MM.1S (cell line): ENCODE results near the gene WSCD1.

Experiments used
- DNase-seq: peaks from one replicate; pipeline ENCODE4 v3.0.0-alpha.2; 2015
- H2AFZ ChIP-seq: fragments of 300-600 bp; sonication (generic); 2 replicates; pipeline ENCODE4 v1.6.0; 2016; ENCODE audit warnings: antibody characterized with exemption, low read length
- H3F3A ChIP-seq: fragments of 300-600 bp; sonication (generic); 2 replicates; pipeline ENCODE4 v1.6.1; 2016; ENCODE audit warnings: mild to moderate bottlenecking, antibody characterized with exemption, low read length, moderate library complexity, mixed read lengths; ENCODE audit not compliant: insufficient read depth
- H3K27ac ChIP-seq: fragments of 300-600 bp; sonication (generic); 2 replicates; pipeline ENCODE4 v1.5.1; 2016; ENCODE audit warnings: mild to moderate bottlenecking, low read length
- H3K27me3 ChIP-seq: fragments of 300-600 bp; sonication (generic); replicated peaks from 2 replicates; pipeline ENCODE4 v1.6.0; 2016; ENCODE audit warnings: low read length; ENCODE audit not compliant: insufficient read depth
- H3K36me3 ChIP-seq: fragments of 300-600 bp; sonication (generic); replicated peaks from 2 replicates; pipeline ENCODE4 v1.6.1; 2016; ENCODE audit warnings: mild to moderate bottlenecking, low read length, mixed read lengths; ENCODE audit not compliant: insufficient read depth
- H3K4me1 ChIP-seq: fragments of 300-600 bp; sonication (generic); 2 replicates; pipeline ENCODE4 v1.6.1; 2016; ENCODE audit warnings: low read length, mixed read lengths
- H3K4me2 ChIP-seq: fragments of 300-600 bp; sonication (generic); 2 replicates; pipeline ENCODE4 v1.6.0; 2016; ENCODE audit warnings: low read depth, low read length
- H3K4me3 ChIP-seq: fragments of 300-600 bp; sonication (generic); 2 replicates; pipeline ENCODE4 v1.5.1; 2016; ENCODE audit warnings: low read length, mixed read lengths
- H3K79me2 ChIP-seq: fragments of 300-600 bp; sonication (generic); 2 replicates; pipeline ENCODE4 v1.6.1; 2016; ENCODE audit warnings: mixed run types, low read length, mixed read lengths
- H3K9ac ChIP-seq: fragments of 300-600 bp; sonication (generic); 2 replicates; pipeline ENCODE4 v1.6.1; 2016; ENCODE audit warnings: low read length, mixed read lengths
- H3K9me2 ChIP-seq: fragments of 300-600 bp; sonication (generic); replicated peaks from 2 replicates; pipeline ENCODE4 v1.6.1; 2016; ENCODE audit warnings: mild to moderate bottlenecking, low read length, mixed read lengths; ENCODE audit not compliant: insufficient read depth
- H3K9me3 ChIP-seq: fragments of 300-600 bp; sonication (generic); replicated peaks from 2 replicates; pipeline ENCODE4 v1.6.1; 2016; ENCODE audit warnings: mild to moderate bottlenecking, low read length, mixed read lengths; ENCODE audit not compliant: insufficient read depth
- H4K20me1 ChIP-seq: fragments of 300-600 bp; sonication (generic); 2 replicates; pipeline ENCODE4 v1.6.1; 2016; ENCODE audit warnings: mild to moderate bottlenecking, low read length, moderate library complexity, mixed read lengths; ENCODE audit not compliant: insufficient read depth
- EZH2 ChIP-seq: fragments of 300-600 bp; sonication (generic); optimal IDR thresholded peaks from 2 replicates; pipeline ENCODE3; 2017; ENCODE audit warnings: low read depth, mild to moderate bottlenecking, antibody characterized with exemption, low read length, mixed read lengths
- EZH2phosphoT487 ChIP-seq: fragments of 300-600 bp; sonication (generic); IDR thresholded peaks from 2 replicates; pipeline ENCODE4 v1.6.1; 2018; ENCODE audit warnings: antibody characterized with exemption, low read length
- TF ChIP-seq, protein P1 (sequence below): fragments of 300-600 bp; sonication (generic); IDR thresholded peaks from 2 replicates; pipeline ENCODE4 v1.5.1; 2016; ENCODE audit warnings: antibody characterized with exemption, low read length, mixed read lengths

WSCD1 gene

GRCh38 chr17:6163612-6164333 lies 93.6 kb downstream of the WSCD1 start:
- Histone ChIP-seq H3K9me2 (no peaks in the 10 kb centered on the region), H3K4me3 (no peak overlapping the region), H3K9me3 (no peaks in the 10 kb centered on the region), H3K4me2 (no peak overlapping the region), H3K36me3 (no peaks in the 10 kb centered on the region), H3K79me2 (no peaks in the 10 kb centered on the region), H3F3A (peaks cover 53% of the 10 kb centered on the region), H3K9ac (no peak overlapping the region), H3K4me1 (peaks cover 74% of the 10 kb centered on the region), H3K27ac (peak overlapping the region; percentile 99; the same call in 1 of the 2 replicates), H2AFZ (no peak overlapping the region), H3K27me3 (no peaks in the 10 kb centered on the region), H4K20me1 (no peaks in the 10 kb centered on the region)
- TF ChIP-seq EZH2phosphoT487 (no peak), EZH2 (no peak)
- TF ChIP-seq, protein P1, sequence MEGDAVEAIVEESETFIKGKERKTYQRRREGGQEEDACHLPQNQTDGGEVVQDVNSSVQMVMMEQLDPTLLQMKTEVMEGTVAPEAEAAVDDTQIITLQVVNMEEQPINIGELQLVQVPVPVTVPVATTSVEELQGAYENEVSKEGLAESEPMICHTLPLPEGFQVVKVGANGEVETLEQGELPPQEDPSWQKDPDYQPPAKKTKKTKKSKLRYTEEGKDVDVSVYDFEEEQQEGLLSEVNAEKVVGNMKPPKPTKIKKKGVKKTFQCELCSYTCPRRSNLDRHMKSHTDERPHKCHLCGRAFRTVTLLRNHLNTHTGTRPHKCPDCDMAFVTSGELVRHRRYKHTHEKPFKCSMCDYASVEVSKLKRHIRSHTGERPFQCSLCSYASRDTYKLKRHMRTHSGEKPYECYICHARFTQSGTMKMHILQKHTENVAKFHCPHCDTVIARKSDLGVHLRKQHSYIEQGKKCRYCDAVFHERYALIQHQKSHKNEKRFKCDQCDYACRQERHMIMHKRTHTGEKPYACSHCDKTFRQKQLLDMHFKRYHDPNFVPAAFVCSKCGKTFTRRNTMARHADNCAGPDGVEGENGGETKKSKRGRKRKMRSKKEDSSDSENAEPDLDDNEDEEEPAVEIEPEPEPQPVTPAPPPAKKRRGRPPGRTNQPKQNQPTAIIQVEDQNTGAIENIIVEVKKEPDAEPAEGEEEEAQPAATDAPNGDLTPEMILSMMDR: no peak
- no peak for DNase-seq

- H3K9ac ChIP-seq: peak overlapping the region; percentile 84
- H3K4me1 ChIP-seq: peaks cover 73% of the 10 kb centered on the region
- H3K27me3 ChIP-seq: no peaks in the 10 kb centered on the region
- no peak overlapping the region for H3K4me3 ChIP-seq
- H3K79me2 ChIP-seq: no peaks in the 10 kb centered on the region
- no peaks in the 10 kb centered on the region for H3K9me2 ChIP-seq
- H2AFZ ChIP-seq: no peak overlapping the region
- DNase-seq: no peak
- H3K9me3 ChIP-seq: no peaks in the 10 kb centered on the region
- 0 out of 2 replicates have a peak overlapping the region, but pooled peaks have one; percentile 78 for H3K4me2 ChIP-seq
- peaks cover 53% of the 10 kb centered on the region for H3F3A ChIP-seq
- H3K27ac ChIP-seq: peak overlapping the region; percentile 98
- no peaks in the 10 kb centered on the region for H3K36me3 ChIP-seq
- TF ChIP-seq, protein P1: no peak
- TF ChIP-seq EZH2: no peak
- TF ChIP-seq EZH2phosphoT487: no peak
- no peaks in the 10 kb centered on the region for H4K20me1 ChIP-seq
These were observed 94.8 kb downstream of the WSCD1 start for GRCh38 chr17:6164996-6165395.

DNA sequence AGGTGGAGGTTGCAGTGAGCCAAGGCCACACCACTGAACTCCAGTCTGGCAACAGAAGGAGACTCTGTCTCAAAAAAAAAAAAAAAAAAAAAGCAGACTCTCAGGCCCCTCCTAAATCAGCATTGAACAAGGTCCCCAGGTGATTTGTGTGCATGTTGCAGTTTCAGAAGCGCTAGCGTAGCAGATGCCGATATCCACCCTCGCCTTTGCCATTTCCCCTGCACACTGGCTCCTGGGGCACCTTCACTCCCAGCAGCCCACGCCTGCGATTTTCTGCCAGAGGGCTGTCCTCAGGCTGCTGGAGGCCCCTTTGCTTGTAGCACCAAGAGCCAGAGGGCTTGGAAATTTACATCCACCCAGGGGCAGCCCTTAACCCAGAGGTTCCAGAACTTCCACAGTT lies 95.6 kb downstream of the WSCD1 start:
- no peak for TF ChIP-seq EZH2
- no peak for TF ChIP-seq EZH2phosphoT487
- TF ChIP-seq, protein P1: no peak
- Histone ChIP-seq H3K9me2 (no peaks in the 10 kb centered on the region), H4K20me1 (no peaks in the 10 kb centered on the region), H3K36me3 (no peaks in the 10 kb centered on the region), H3K79me2 (no peaks in the 10 kb centered on the region), H3K27ac (peak overlapping the region; percentile 98), H3K4me1 (peaks cover 65% of the 10 kb centered on the region), H2AFZ (no peak overlapping the region), H3K4me2 (peak overlapping the region; percentile 78), H3K27me3 (no peaks in the 10 kb centered on the region), H3F3A (peaks cover 49% of the 10 kb centered on the region), H3K9ac (peak overlapping the region; percentile 84), H3K4me3 (peak overlapping the region; percentile 29), H3K9me3 (no peaks in the 10 kb centered on the region)
- peak; percentile 92 for DNase-seq
